ENCODE results near the gene ACAA2.
"Not testable (repeated sequence)": the region's sequence is repeated elsewhere in the genome, so short reads cannot be mapped to it uniquely, and the experiment has no call there.

The ACAA2 gene

DNA sequence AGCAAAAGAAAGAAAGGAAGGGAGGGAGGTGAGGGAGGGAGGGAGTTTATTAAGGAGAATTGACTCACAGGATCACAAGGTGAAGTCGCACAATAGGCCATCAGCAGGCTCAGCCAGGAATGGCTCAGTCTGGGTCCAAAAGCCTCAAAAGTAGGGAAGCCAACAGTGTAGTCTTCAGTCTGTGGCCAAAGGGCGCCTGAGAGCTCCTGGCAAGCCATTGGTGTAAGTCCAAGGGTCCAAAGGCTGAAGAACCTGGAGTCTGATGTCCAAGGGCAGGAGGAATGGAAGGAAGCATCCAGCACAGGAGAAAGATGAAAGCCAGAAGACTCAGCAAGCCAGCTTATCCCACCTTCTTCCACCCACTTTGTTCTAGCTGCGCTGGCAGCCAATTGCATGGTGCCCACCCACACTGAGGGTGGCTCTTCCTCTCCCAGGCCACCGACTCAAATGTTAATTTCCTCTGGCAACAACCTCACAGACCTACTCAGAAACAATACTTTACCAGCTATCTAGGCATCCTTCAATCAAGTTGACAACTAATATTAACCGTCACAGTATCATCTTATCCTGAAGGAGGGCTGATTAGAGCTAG is 5.8 kb upstream of the ACAA2 start:
- H3K27ac ChIP-seq (ENCODE audit: low read depth, low read length), result no peak overlapping the region
- peaks cover 3% of the 10 kb centered on the region for H3K4me1 ChIP-seq (ENCODE audit: control insufficient read depth, insufficient read depth, low read length)
- H3K9ac ChIP-seq (ENCODE audit: low read length), result no peak overlapping the region
- no peaks in the 10 kb centered on the region for H3K27me3 ChIP-seq (ENCODE audit: control insufficient read depth, insufficient read depth, low read length)
- H3K36me3 ChIP-seq (ENCODE audit: control insufficient read depth, insufficient read depth, low read length), result no peaks in the 10 kb centered on the region
- no peak overlapping the region for H3K4me3 ChIP-seq (ENCODE audit: low read length)

DNA sequence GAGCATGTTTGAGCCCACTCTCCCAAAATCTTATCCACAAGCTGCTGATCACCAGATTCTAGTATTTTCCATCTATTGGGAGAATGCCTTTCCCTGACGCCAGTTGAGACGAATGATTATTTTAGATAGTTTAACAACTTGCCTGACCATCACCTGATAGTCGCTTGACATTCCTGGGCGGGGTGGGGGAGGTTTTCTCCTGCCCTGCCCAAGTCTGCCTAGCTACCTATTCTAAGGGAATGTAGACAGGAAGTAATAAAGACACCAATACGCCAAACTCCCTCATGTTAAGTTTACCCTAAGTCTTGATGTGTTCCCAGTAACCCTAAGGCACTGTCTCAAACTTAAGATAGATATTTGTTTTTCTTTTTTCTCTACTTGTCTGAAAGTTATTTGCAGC is 4.6 kb upstream of the ACAA2 start:
- Histone ChIP-seq H3K4me1 (ENCODE audit: control insufficient read depth, insufficient read depth, low read length) (peaks cover 3% of the 10 kb centered on the region), H3K27ac (ENCODE audit: low read depth, low read length) (no peak overlapping the region), H3K9ac (ENCODE audit: low read length) (no peak overlapping the region), H3K27me3 (ENCODE audit: control insufficient read depth, insufficient read depth, low read length) (no peaks in the 10 kb centered on the region), H3K4me3 (ENCODE audit: low read length) (no peak overlapping the region), H3K36me3 (ENCODE audit: control insufficient read depth, insufficient read depth, low read length) (no peaks in the 10 kb centered on the region)

DNA sequence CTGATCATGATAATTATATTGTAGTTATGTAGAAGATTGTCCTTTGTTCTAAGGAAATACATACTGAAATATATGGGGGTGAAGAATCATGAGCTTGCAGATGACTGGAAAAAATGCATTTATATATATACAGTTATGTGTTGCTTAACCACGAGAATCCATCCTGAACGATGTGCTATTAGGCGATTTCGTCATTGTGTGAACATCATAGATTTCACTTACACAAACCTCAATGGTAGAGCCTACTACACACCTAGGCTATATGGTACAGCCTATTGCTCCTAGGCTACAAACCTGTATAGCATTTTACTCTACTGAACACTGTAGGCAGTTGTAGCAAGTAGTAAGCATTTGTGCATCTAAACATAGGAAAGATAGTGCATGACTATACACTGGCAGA is 2.6 kb upstream of the ACAA2 start:
- Histone ChIP-seq H3K4me1 (ENCODE audit: control insufficient read depth, insufficient read depth, low read length) (peaks cover 8% of the 10 kb centered on the region), H3K36me3 (ENCODE audit: control insufficient read depth, insufficient read depth, low read length) (no peaks in the 10 kb centered on the region), H3K27ac (ENCODE audit: low read depth, low read length) (no peak overlapping the region), H3K27me3 (ENCODE audit: control insufficient read depth, insufficient read depth, low read length) (no peaks in the 10 kb centered on the region), H3K4me3 (ENCODE audit: low read length) (no peak overlapping the region), H3K9ac (ENCODE audit: low read length) (no peak overlapping the region)

DNA sequence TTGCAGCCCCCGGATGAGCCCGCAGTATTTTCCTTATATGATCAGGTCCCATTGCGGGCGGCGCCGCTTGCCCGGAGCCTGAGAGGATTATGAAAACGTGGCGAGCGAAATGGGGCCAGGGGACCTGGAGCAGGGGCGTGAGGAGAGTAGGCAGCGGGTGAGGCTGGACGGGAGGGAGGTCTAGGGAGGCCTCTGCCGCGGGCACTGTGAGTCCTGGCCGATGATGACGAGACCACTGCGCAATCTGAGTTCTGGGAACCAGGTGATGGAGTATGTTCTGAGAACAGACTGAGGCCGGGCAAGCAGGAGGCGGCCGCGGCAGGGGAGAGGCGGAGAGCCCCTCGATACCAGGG is 790 bp upstream of the ACAA2 start:
- Histone ChIP-seq H3K36me3 (ENCODE audit: control insufficient read depth, insufficient read depth, low read length) (no peaks in the 10 kb centered on the region), H3K4me1 (ENCODE audit: control insufficient read depth, insufficient read depth, low read length) (peaks cover 8% of the 10 kb centered on the region), H3K9ac (ENCODE audit: low read length) (peak overlapping the region; percentile 88), H3K27ac (ENCODE audit: low read depth, low read length) (peak overlapping the region; percentile 96), H3K27me3 (ENCODE audit: control insufficient read depth, insufficient read depth, low read length) (no peaks in the 10 kb centered on the region), H3K4me3 (ENCODE audit: low read length) (peak overlapping the region; percentile 84)

DNA sequence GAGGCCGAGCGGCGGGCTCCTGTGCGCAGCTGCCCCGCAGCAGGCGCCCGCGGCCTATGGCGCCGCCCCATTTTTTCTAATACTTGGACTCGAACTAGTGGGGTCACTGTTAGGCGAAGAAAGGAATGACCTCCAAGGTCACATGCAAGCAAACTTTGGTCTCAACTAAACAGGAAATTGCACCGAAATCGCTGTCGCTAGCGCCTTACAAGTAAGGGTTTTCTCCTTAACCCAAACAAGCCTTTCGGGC is 339 bp downstream of the ACAA2 start:
- H3K36me3 ChIP-seq (ENCODE audit: control insufficient read depth, insufficient read depth, low read length), result no peaks in the 10 kb centered on the region
- H3K9ac ChIP-seq (ENCODE audit: low read length), result peak overlapping the region; percentile 81
- H3K4me1 ChIP-seq (ENCODE audit: control insufficient read depth, insufficient read depth, low read length), result peaks cover 8% of the 10 kb centered on the region
- H3K27ac ChIP-seq (ENCODE audit: low read depth, low read length), result peak overlapping the region; percentile 96
- H3K4me3 ChIP-seq (ENCODE audit: low read length), result peak overlapping the region; percentile 84
- H3K27me3 ChIP-seq (ENCODE audit: control insufficient read depth, insufficient read depth, low read length), result no peaks in the 10 kb centered on the region

DNA sequence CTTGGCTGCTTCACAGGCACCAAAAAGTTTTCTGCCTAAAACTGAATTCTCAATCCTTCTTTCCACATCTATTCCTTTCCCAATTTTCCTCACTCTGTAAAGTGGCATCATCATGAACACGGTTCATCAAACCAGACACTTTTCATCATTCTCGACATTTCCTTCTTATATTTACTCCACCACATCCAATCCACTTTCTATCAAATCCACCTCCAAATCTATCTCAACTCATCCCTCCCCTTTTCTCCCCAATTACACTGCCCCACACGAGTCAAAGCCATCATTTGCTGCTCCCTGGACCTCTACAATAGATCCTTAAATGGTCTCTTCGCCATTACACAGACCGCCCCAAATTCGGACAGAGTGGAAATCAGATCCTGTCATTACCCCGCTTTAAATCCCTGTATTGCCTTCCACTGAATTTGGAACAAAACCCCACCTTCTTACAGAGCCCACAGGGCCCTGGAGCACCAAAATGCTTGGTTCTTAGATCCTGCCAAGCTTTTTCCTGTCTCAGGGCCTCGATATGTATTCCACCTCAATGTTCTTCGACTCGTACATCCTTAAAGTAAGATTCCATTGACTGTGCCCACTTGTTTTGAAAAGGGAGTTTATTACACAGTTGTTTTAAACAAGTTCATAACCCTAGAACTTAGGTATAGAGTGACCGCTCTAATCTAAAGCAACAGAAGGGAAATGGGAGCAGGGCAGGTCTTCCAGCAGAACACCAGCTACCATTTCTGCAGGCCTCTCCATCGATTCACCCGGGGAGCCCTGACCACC is 856 bp downstream of the ACAA2 start:
- Histone ChIP-seq H3K27me3 (ENCODE audit: control insufficient read depth, insufficient read depth, low read length) (no peaks in the 10 kb centered on the region), H3K36me3 (ENCODE audit: control insufficient read depth, insufficient read depth, low read length) (no peaks in the 10 kb centered on the region), H3K27ac (ENCODE audit: low read depth, low read length) (peak overlapping the region; percentile 96), H3K4me3 (ENCODE audit: low read length) (peak overlapping the region; percentile 84), H3K4me1 (ENCODE audit: control insufficient read depth, insufficient read depth, low read length) (peaks cover 8% of the 10 kb centered on the region), H3K9ac (ENCODE audit: low read length) (peak overlapping the region; percentile 81)

DNA sequence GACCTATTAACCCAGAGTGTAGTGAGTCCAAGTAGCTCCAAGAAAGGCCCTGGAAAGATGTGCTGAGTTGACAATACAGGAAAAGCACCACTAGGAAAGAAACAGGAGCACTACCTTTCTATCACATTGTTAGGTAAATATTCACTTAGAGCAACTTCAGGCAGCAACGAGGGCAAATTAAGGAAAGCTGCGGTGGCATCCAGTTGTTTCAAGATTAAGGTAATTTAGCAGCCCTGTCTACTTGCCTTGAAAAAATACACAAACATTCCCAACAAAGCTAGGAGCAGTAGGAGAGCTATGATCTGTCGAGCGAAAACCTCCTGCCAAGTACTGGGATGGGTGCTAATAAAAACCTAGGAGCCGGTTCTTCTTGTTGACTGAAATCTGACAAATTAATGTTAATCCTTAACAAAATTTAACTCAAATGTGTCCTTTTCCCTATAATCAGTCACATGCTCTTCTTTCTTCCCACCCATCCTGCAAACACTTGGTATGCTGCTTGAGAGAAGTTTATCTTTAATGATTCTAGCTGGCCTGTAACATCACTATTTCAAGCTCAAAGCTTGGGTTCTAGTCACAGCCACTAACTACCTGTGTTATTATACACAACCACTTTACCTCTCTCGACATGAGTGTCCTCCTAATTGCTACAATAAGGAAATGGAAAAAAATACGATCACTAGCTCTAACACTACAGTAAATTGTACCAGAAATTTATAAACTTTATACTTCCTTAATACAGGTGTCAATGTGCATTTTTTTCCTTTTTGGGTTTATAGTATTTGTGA is 2.0 kb downstream of the ACAA2 start:
- Histone ChIP-seq H3K27me3 (ENCODE audit: control insufficient read depth, insufficient read depth, low read length) (no peaks in the 10 kb centered on the region), H3K4me1 (ENCODE audit: control insufficient read depth, insufficient read depth, low read length) (peaks cover 8% of the 10 kb centered on the region), H3K4me3 (ENCODE audit: low read length) (peak overlapping the region; percentile 29), H3K27ac (ENCODE audit: low read depth, low read length) (no peak overlapping the region), H3K9ac (ENCODE audit: low read length) (no peak overlapping the region), H3K36me3 (ENCODE audit: control insufficient read depth, insufficient read depth, low read length) (no peaks in the 10 kb centered on the region)

DNA sequence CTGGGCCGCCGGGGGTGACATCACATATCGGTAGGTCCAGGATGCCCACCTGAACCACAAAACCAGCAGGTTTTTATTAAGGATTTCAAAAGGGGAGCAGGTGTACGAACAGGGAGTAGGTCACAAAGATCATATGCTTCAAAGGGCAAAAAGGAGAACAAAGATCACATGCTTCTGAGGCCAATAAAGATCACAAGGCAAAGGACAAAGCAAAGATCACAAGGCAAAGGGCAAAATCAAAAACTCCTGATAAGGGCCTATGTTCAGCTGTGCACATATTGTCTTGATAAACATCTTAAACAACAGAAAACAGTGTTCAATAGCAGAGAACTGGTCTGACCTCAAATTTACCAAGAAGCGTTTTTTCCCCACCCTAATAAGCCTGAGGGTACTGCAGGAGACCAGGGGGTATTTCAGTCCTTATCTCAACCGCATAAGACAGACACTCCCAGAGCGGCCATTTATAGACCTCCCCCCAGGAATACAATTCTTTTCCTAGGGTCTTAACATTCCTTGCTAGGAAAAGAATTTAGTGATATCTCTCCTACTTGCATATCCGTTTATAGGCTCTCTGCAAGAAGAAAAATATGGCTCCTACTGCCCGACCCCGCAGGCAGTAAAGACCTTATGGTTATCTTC is 4.7 kb downstream of the ACAA2 start:
- H3K4me3 ChIP-seq (ENCODE audit: low read length); H3K27me3 ChIP-seq (ENCODE audit: control insufficient read depth, insufficient read depth, low read length); H3K4me1 ChIP-seq (ENCODE audit: control insufficient read depth, insufficient read depth, low read length); H3K9ac ChIP-seq (ENCODE audit: low read length); H3K36me3 ChIP-seq (ENCODE audit: control insufficient read depth, insufficient read depth, low read length); H3K27ac ChIP-seq (ENCODE audit: low read depth, low read length): not testable (repeated sequence)

DNA sequence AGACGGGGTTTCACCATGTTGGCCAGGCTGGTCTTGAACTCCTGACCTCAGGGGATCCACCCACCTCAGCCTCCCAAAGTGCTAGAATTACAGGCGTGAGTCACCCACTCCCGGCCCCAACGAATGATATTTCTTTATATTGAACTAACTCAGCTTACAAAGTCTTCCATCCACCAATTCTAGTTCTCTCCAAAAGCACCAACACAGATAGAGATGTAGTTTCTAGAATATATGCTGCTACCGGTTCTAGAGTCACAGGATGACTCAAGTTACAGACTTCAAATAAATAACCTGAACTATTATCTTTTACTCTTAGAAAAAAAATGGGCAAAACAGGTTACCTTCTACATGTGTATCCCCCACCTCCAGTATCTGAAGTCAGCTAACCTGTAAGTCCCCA is 9.2 kb downstream of the ACAA2 start:
- H3K4me3 ChIP-seq (ENCODE audit: low read length), result no peak overlapping the region
- H3K9ac ChIP-seq (ENCODE audit: low read length), result no peak overlapping the region
- H3K27me3 ChIP-seq (ENCODE audit: control insufficient read depth, insufficient read depth, low read length), result no peaks in the 10 kb centered on the region
- peaks cover 4% of the 10 kb centered on the region for H3K36me3 ChIP-seq (ENCODE audit: control insufficient read depth, insufficient read depth, low read length)
- H3K27ac ChIP-seq (ENCODE audit: low read depth, low read length), result no peak overlapping the region
- H3K4me1 ChIP-seq (ENCODE audit: control insufficient read depth, insufficient read depth, low read length), result no peaks in the 10 kb centered on the region

DNA sequence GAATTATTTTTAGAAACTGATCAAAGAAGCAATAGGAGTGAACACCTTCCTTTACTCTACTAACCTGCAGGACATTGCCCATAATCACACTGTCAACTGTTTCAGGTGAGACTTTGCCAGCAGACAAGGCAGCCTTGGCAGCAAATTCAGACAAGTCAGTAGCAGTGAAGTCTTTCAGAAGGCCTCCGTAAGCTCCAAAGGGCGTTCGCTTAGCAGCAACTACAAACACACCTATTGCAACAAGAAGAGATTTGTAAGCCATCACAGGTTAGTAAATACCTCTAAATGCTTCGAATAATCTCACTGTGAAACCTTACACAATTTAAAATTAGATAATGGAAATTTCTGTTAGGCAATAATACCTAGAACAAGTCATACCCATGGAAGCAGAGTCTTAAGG is 10.7 kb downstream of the ACAA2 start:
- Histone ChIP-seq H3K36me3 (ENCODE audit: control insufficient read depth, insufficient read depth, low read length) (peaks cover 4% of the 10 kb centered on the region), H3K27ac (ENCODE audit: low read depth, low read length) (no peak overlapping the region), H3K9ac (ENCODE audit: low read length) (no peak overlapping the region), H3K4me3 (ENCODE audit: low read length) (no peak overlapping the region), H3K27me3 (ENCODE audit: control insufficient read depth, insufficient read depth, low read length) (no peaks in the 10 kb centered on the region), H3K4me1 (ENCODE audit: control insufficient read depth, insufficient read depth, low read length) (no peaks in the 10 kb centered on the region)

DNA sequence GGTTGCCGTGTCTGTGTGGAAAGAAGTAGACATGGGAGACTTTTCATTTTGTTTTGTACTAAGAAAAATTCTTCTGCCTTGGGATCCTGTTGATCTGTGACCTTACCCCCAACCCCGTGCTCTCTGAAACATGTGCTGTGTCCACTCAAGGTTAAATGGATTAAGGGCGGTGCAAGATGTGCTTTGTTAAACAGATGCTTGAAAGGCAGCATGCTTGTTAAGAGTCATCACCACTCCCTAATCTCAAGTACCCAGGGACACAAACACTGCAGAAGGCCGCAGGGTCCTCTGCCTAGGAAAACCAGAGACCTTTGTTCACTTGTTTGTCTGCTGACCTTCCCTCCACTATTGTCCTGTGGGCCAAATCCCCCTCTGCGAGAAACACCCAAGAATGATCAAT is 12.8 kb downstream of the ACAA2 start:
- H3K4me3 ChIP-seq (ENCODE audit: low read length); H3K27ac ChIP-seq (ENCODE audit: low read depth, low read length); H3K4me1 ChIP-seq (ENCODE audit: control insufficient read depth, insufficient read depth, low read length); H3K9ac ChIP-seq (ENCODE audit: low read length); H3K36me3 ChIP-seq (ENCODE audit: control insufficient read depth, insufficient read depth, low read length); H3K27me3 ChIP-seq (ENCODE audit: control insufficient read depth, insufficient read depth, low read length): not testable (repeated sequence)

DNA sequence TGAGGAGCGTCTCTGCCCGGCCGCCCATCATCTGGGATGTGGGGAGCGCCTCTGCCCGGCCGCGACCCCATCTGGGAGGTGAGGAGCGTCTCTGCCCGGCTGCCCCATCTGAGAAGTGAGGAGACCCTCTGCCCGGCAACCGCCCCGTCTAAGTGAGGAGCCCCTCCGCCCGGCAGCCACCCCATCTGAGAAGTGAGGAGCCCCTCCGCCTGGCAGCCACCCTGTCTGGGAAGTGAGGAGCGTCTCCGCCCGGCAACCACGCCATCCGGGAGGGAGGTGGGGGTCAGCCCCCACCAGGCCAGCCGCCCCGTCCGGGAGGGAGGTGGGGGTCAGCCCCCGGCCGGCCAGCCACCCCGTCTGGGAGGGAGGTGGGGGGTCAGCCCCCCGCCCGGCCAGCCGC is 13.5 kb downstream of the ACAA2 start:
- H3K27ac ChIP-seq (ENCODE audit: low read depth, low read length); H3K4me3 ChIP-seq (ENCODE audit: low read length); H3K4me1 ChIP-seq (ENCODE audit: control insufficient read depth, insufficient read depth, low read length); H3K9ac ChIP-seq (ENCODE audit: low read length); H3K27me3 ChIP-seq (ENCODE audit: control insufficient read depth, insufficient read depth, low read length): not testable (repeated sequence)
- H3K36me3 ChIP-seq (ENCODE audit: control insufficient read depth, insufficient read depth, low read length), result peaks cover 12% of the 10 kb centered on the region

Data from rectal smooth muscle tissue (tissue), 1 donor.